ENCODE results near the gene PDSS2.
"Not testable (repeated sequence)": the region's sequence is repeated elsewhere in the genome, so short reads cannot be mapped to it uniquely, and the experiment has no call there.

Gene PDSS2

GRCh38 chr6:107459283-107460082 is at the start of gene PDSS2:
Gene PDSS2, minus strand, starts transcription at chr6:107459564. Its CDS starts 279 bp downstream, at chr6:107459285.
- DNase-seq, result peak; percentile 95

- DNase-seq, result no peak
Observed at GRCh38 chr6:107506145-107506544, 46.8 kb upstream of the PDSS2 start.

GRCh38 chr6:107504270-107505026 is 45.1 kb upstream of the PDSS2 start:
- DNase-seq, result no peak

- DNase-seq, result no peak
Observed at GRCh38 chr6:107496892-107497684, 37.7 kb upstream of the PDSS2 start.

- DNase-seq, result no peak
Observed at GRCh38 chr6:107495971-107496370, 36.6 kb upstream of the PDSS2 start.

- DNase-seq, result no peak
Observed at GRCh38 chr6:107495196-107495643, 35.9 kb upstream of the PDSS2 start.

GRCh38 chr6:107493158-107494057 is 34.0 kb upstream of the PDSS2 start:
- DNase-seq, result peak; percentile 77

- peak; percentile 26 for DNase-seq
Observed at GRCh38 chr6:107491760-107492660, 32.6 kb upstream of the PDSS2 start.

- no peak for DNase-seq
Observed at GRCh38 chr6:107491138-107491609, 31.8 kb upstream of the PDSS2 start.

GRCh38 chr6:107490566-107491137 is 31.3 kb upstream of the PDSS2 start:
- DNase-seq, result no peak

GRCh38 chr6:107489636-107490565 is 30.5 kb upstream of the PDSS2 start, which contains the start of gene SOBP:
Gene SOBP, plus strand, starts transcription at chr6:107490117. Its CDS starts 500 bp downstream, at chr6:107490617.
- peak; percentile 75 for DNase-seq

- peak; percentile 62 for DNase-seq
Observed at GRCh38 chr6:107488875-107489635, 29.7 kb upstream of the PDSS2 start.

GRCh38 chr6:107488174-107488874 is 29.0 kb upstream of the PDSS2 start:
- DNase-seq, result no peak

- DNase-seq, result no peak
Observed at GRCh38 chr6:107485157-107485556, 25.8 kb upstream of the PDSS2 start.

- no peak for DNase-seq
Observed at GRCh38 chr6:107479089-107479690, 19.8 kb upstream of the PDSS2 start.

GRCh38 chr6:107475826-107476225 is 16.5 kb upstream of the PDSS2 start:
- not testable (repeated sequence) for DNase-seq

- not testable (repeated sequence) for DNase-seq
Observed at GRCh38 chr6:107475360-107475759, 16.0 kb upstream of the PDSS2 start.
